ENCODE results near the gene EEF1G.
"Not testable (repeated sequence)": the region's sequence is repeated elsewhere in the genome, so short reads cannot be mapped to it uniquely, and the experiment has no call there.

The EEF1G gene

DNA sequence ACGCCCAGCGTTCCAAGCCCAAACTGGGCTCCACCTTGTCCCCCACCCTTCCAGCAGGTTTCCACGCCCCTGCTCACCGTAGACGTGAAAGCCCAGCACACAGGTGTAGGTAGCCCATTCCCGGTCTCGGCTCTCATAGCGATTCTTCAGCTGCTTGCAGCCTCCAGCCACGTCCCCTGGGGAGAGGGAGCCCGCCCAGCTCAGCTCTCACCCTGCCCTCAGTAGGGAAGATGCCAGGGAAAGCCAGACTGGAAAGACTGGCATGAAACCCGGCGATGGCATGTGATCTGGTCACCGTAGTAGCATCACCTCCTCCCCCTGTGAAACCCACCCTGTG lies 29.3 kb upstream of the EEF1G start:
- no peak for DNase-seq

- DNase-seq, result peak; percentile 44
Measured at GRCh38 chr11:62602141-62603071, 28.7 kb upstream of the EEF1G start.

- peak; percentile 99 for DNase-seq
Measured at GRCh38 chr11:62601372-62602140, 27.9 kb upstream of the EEF1G start, which contains the start of gene MTA2. Gene MTA2 (minus strand): TSS chr11:62601865. CDS start chr11:62601450, 415 bp downstream.

DNA sequence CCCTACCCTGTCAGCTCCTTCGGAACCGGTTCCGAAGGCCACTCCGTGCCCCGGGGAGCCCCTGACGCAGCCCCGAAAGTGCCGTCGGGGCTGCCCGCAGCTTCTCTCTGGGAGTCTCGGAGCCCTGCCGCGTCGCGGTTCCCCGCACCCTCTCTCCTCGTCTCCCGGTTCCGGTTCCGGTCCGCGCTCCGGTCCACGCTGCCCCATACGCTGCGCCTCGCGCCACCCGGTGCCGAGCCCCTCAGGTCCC lies 27.4 kb upstream of the EEF1G start:
- peak; percentile 49 for DNase-seq

DNA sequence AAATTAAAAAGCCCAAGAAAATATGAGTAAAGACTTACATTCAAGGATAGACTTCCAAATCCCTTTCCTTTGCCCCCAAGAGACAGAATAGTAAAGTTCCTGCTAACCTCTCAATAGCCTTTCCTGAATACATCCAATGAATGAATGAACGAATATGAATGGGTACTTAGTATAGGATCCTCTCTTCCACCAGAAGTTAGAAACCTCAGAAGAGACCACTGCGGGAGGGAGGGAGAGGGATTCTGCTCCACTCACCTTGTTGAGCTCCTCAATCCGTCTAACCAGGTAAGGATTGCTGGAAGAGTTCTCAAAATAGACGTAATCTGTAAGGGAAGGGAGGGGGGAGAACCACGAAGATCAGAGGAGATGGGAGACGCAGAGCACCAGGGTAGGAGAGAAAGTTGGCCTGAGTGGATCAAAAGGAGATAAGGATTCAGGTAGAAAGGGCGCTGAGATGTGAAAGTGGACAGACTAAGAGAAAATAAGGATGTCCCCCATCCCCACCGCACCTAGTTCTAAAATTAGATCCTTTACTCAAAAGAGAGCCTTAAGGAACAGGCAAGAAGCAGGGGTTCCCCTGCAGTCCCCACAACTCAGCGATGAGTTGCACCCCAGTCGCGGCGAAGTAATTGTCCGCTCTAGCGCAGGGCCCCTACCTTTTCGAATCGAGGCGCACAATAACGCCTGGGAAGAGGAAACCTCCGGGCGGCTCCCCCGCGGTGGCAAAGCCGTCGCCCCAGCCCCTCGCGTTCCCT lies 26.9 kb upstream of the EEF1G start:
- DNase-seq, result no peak

- peak; percentile 14 for DNase-seq
Measured at GRCh38 chr11:62599901-62600300, 26.2 kb upstream of the EEF1G start.

DNA sequence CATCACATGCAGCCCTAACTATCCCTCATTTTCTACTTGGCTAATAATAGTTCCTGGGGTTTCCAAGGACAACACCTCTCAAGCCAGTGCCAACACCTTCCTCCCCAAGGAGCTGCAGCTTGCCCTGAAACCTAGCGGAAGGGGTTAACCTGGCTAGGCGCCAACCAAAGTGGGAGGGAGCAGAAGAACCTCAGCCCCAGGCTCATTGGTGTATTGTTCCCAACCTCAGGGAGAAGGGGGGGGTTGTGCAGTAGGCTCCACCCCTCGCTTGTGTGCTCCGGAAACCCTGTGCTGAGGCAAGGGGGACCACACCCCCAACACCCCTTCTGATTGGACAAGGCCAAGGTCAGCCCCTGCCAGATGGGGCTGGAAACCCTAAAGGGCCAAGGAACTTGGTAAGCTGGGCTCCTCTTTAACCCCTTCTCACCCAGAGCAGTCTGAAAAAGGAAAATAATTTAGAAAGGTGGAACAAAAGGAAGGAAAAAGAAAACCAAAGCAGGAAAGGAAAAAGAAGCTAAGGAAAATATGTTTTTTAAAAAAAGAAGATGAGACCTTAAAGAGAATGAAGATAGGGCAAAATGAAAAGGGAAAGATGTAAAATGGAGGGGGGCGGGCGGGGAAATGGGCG lies 25.5 kb upstream of the EEF1G start:
- DNase-seq, result peak; percentile 95

DNA sequence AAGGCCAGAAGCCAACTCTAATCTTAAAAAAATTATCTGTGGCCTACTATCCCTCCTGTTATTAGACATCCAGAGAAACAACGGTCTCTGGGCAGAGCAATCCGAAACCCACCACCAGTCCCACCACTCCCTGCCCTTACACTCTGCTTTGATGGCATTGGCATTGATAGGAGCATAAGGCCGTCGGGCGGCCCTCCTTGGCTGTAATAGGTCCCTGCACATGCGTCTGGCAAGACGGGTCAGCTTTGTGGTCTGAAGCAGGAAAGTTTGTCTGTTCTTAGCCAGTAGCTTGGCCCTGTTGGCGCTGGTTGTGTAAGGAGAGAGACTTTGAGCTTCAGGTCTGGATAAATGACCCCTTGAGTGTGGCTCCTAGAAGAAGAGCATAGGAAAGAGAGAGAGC lies 21.4 kb upstream of the EEF1G start:
- DNase-seq, result no peak

DNA sequence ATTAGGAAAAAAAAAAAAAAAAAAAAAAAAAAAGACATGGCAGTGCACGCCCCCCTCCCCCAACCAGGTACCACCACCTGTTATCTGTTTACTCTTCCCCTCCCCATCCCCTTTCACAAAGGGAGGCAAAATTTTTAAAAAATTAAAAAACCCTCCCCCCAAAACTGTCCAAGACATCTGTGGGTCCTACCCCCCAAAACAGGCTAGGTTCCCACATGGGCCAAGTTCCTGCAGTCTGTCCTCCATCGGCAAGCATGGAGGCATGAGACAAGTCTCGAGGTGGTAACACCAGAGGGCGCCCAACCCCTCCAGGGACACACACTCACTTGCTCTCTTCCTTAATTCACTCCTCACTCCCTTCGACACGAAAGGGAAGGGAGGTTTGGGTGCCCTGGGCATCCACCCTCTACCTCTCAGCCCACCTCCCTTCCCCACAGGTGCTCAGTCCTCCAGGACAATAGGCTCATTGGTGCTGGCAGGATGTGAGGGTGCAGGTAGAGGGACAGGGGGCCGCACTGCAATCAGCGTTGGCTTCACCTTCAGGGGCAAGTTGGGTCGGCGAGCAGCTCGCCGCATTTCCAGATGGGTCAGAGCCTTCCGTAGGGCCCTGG lies 19.8 kb upstream of the EEF1G start:
- peak; percentile 72 for DNase-seq

DNA sequence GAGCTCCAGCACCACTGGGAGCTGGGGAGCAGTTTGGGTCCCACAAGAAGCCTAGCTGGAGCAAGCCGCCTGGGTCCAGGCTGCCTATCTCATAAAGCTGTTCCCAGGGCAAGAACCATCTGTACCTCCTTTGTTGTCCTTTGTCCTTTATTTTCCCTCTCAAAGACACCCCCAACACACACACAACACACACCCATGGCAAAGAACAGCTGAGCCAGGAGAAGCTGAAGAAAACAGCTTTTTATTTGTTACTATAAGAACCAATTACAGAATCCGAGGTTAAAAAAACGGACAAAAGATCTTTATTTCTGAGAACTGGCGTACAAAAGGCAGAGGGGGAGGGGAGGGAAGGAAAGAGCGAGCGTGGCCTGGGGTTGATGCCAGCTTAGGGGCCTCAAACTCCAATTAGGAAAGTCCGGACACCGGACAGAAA lies 19.3 kb upstream of the EEF1G start:
- no peak for DNase-seq

DNA sequence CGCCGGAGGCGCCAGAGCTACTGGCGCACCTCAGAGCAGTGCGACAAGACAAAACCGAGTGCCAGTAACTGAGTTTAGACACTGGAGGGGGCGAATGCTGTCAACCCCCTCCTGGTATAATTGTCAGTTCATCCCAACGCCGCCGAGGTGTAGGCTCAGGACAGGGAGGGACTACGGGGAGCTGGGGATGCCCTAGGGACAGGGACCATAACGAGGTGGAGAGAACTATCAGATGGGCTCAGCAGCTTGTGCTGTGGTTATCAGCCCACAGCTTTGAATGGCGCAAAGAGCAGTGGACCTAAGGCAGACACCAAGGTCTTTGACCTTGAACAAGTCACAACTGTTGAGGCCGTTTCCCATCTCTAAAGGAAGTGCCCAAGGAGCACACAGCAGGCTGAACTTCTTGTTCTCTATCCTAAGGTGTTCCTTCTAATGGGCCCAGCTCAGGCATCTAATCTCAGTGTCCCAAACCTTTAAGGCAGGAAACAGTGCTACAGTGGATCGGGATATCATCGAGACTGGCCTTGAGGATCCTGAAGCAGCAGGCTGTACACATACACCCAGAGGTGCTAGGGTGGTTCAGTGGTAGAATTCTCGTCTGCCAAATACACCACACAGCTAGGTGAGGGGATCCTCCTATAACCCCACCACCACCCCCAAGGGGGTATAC lies 18.6 kb upstream of the EEF1G start:
- no peak for DNase-seq

GRCh38 chr11:62591448-62592145 lies 17.9 kb upstream of the EEF1G start, which contains the start of gene TUT1:
Gene TUT1 (minus strand): TSS chr11:62591523. CDS start chr11:62591485, 38 bp downstream.
- DNase-seq, result peak; percentile 96

- DNase-seq, result no peak
Measured at GRCh38 chr11:62588966-62589637, 15.4 kb upstream of the EEF1G start.

GRCh38 chr11:62585356-62585755 lies 11.7 kb upstream of the EEF1G start:
- DNase-seq, result not testable (repeated sequence)

DNA sequence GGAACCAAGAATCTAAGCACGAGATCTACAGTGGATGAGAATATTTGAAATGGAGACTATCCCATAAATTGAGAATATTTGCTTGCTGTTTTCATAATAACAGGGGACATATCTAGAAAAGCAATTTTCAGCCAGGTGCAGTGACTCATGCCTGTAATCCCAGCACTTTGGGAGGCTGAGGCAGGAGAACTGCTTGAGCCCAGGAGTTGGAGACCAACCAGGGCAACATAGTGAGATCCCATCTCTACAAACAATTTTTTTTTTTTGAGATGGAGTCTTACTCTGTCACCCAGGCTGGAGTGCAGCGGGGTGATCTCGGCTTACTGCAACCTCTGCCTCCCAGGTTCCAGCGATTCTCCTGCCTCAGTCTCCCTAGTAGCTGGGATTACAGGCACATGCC lies 8.0 kb upstream of the EEF1G start:
- not testable (repeated sequence) for DNase-seq

- no peak for DNase-seq
Measured at GRCh38 chr11:62580959-62581715, 7.4 kb upstream of the EEF1G start.

- no peak for DNase-seq
Measured at GRCh38 chr11:62579252-62579651, 5.6 kb upstream of the EEF1G start.

DNA sequence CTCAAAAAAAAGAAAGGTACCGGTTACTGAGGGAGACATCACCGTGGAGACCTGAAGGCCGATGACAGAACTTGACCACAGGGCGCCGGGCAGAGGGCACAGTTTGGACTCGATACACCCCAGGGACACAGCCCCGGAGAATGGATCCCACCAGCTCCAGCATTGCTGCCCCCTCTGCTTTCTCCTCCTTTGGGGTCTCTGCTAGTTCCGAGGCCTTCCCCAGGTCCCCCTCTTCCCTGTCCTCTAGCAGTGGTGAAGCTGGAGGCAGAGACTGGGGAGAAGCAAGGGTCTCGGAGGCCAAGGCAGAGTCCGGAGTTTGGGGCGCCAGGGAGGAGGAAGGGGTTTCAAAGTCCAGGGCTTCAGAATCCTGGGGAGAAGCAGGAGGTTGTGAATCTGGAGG lies 4.8 kb upstream of the EEF1G start:
- no peak for DNase-seq

GRCh38 chr11:62577046-62577714 lies 3.5 kb upstream of the EEF1G start:
- no peak for DNase-seq
